ENCODE results near the gene WHRN.

WHRN gene

GRCh38 chr9:114374936-114375335, 130.3 kb downstream of the WHRN start:
- DNase-seq: no peak

GRCh38 chr9:114373960-114374730, 131.1 kb downstream of the WHRN start:
- no peak for DNase-seq

- no peak for DNase-seq
Observed at GRCh38 chr9:114372921-114373448, 132.3 kb downstream of the WHRN start.

- DNase-seq: no peak
Observed at GRCh38 chr9:114371973-114372917, 133.0 kb downstream of the WHRN start.

- no peak for DNase-seq
Observed at GRCh38 chr9:114371343-114371944, 133.8 kb downstream of the WHRN start.

GRCh38 chr9:114370968-114371320, 134.3 kb downstream of the WHRN start:
- no peak for DNase-seq

GRCh38 chr9:114370251-114370967, 134.9 kb downstream of the WHRN start:
- DNase-seq: no peak

GRCh38 chr9:114369216-114370130, 135.8 kb downstream of the WHRN start:
- no peak for DNase-seq

- DNase-seq: no peak
Observed at GRCh38 chr9:114367772-114368569, 137.3 kb downstream of the WHRN start.

GRCh38 chr9:114367366-114367765, 137.9 kb downstream of the WHRN start:
- no peak for DNase-seq

- no peak for DNase-seq
Observed at GRCh38 chr9:114366334-114367128, 138.7 kb downstream of the WHRN start.

GRCh38 chr9:114365194-114365593, 140.1 kb downstream of the WHRN start:
- DNase-seq: no peak

GRCh38 chr9:114364134-114365041, 140.9 kb downstream of the WHRN start:
- no peak for DNase-seq

- no peak for DNase-seq
Observed at GRCh38 chr9:114363424-114363823, 141.8 kb downstream of the WHRN start.

GRCh38 chr9:114362394-114362793, 142.9 kb downstream of the WHRN start:
- no peak for DNase-seq

- no peak for DNase-seq
Observed at GRCh38 chr9:114361542-114361941, 143.7 kb downstream of the WHRN start.

GRCh38 chr9:114359801-114360200, 145.5 kb downstream of the WHRN start:
- no peak for DNase-seq

- DNase-seq: no peak
Observed at GRCh38 chr9:114357911-114358328, 147.4 kb downstream of the WHRN start.

GRCh38 chr9:114357360-114357759, 147.9 kb downstream of the WHRN start:
- DNase-seq: no peak
